Fibroblast of lung (primary cell): Measurements from ENCODE around the gene VSTM2B. TPM values are rescaled to one million over a fixed set of nuclear protein-coding genes. Genes with fewer than 3 reads are reported as not detected.

Experiments used
- DNase-seq, 2 donors: peaks; one replicate each; pipeline versions ENCODE4 v3.0.0 to v3.0.0-alpha.2; 2010; ENCODE audit warnings: low read depth in 2 of 2
- H2AFZ ChIP-seq: 2 replicates; pipeline ENCODE4 v1.5.1; 2012; ENCODE audit warnings: low read length, control low read depth, inconsistent platforms
- H3K27ac ChIP-seq: 2 replicates; pipeline ENCODE4 v1.5.1; 2011; ENCODE audit warnings: low read length, control low read depth; ENCODE audit not compliant: insufficient read depth
- H3K27me3 ChIP-seq: 2 replicates; pipeline ENCODE4 v1.5.1; 2011; ENCODE audit warnings: mild to moderate bottlenecking, low read length; ENCODE audit not compliant: control insufficient read depth, insufficient read depth
- H3K36me3 ChIP-seq: 2 replicates; pipeline ENCODE4 v1.5.1; 2011; ENCODE audit warnings: low read length; ENCODE audit not compliant: control insufficient read depth, insufficient read depth
- H3K4me1 ChIP-seq: 2 replicates; pipeline ENCODE4 v1.5.1; 2011; ENCODE audit warnings: low read length; ENCODE audit not compliant: control insufficient read depth, insufficient read depth; ENCODE audit errors: extremely low read depth
- H3K4me2 ChIP-seq: 2 replicates; pipeline ENCODE4 v1.5.1; 2011; ENCODE audit warnings: low read length, control low read depth; ENCODE audit not compliant: insufficient read depth; ENCODE audit errors: extremely low read depth
- H3K4me3 ChIP-seq, 4 experiments: fragments of 200-600 bp in 1 of 4; sonication (generic) in 1 of 4; replicated peaks in 1 of 4; 2 replicates each; pipeline ENCODE4 v1.5.1; 2011 to 2016; ENCODE audit warnings: low read length in 4 of 4, low read depth in 3 of 4, mild to moderate bottlenecking in 3 of 4, control low read depth in 2 of 4, inconsistent platforms in 1 of 4, mixed read lengths in 1 of 4; ENCODE audit not compliant: insufficient read depth in 1 of 4; ENCODE audit errors: control extremely low read depth in 1 of 4
- H3K79me2 ChIP-seq: 2 replicates; pipeline ENCODE4 v1.5.1; 2012; ENCODE audit warnings: mild to moderate bottlenecking, low read length, inconsistent platforms; ENCODE audit not compliant: control insufficient read depth, insufficient read depth
- H3K9ac ChIP-seq: 2 replicates; pipeline ENCODE4 v1.5.1; 2011; ENCODE audit warnings: mild to moderate bottlenecking, low read length, control low read depth; ENCODE audit not compliant: insufficient read depth
- H3K9me3 ChIP-seq: 2 replicates; pipeline ENCODE4 v1.5.1; 2012; ENCODE audit warnings: low read depth, low read length; ENCODE audit not compliant: control insufficient read depth, insufficient read depth
- H4K20me1 ChIP-seq: 2 replicates; pipeline ENCODE4 v1.5.1; 2011; ENCODE audit warnings: low read length; ENCODE audit not compliant: control insufficient read depth, insufficient read depth; ENCODE audit errors: extremely low read depth
- EZH2 ChIP-seq: IDR thresholded peaks from 2 replicates; pipeline ENCODE4 v1.5.1; 2012; ENCODE audit warnings: low read length, control low read depth, mild to moderate bottlenecking; ENCODE audit errors: missing control alignments
- polyA plus RNA-seq, 2 donors: library from polyadenylated mRNA; depleted of rRNA in 1 of 2; stranded (reverse) in 1 of 2; unstranded in 1 of 2; fragments of >200 nt; gene quantifications; 2 replicates each; pipeline ENCODE4 v1.2.1, GENCODE V29; 2011 to 2012; ENCODE audit warnings: missing spikeins in 1 of 2
- total RNA-seq: library from RNA; depleted of rRNA; stranded (reverse); fragments of >200 nt; gene quantifications from 2 replicates; pipeline ENCODE4 v1.2.1, GENCODE V29; 2014
- TF ChIP-seq, protein P1 (sequence below), 2 donors: IDR thresholded peaks in 1 of 2; conservative IDR thresholded peaks in 1 of 2; 1 replicate in 1 of 2; 2 replicates in 1 of 2; pipeline ENCODE4 v1.5.1; 2011 to 2012; ENCODE audit warnings: low read length in 2 of 2, control low read depth in 1 of 2, inconsistent platforms in 1 of 2, low read depth in 1 of 2, mild to moderate bottlenecking in 1 of 2

Gene VSTM2B
- total and polyA plus RNA-seq, 2 donors (not counting 1 experiment from before 2014, with no cell fraction given): not detected

DNA sequence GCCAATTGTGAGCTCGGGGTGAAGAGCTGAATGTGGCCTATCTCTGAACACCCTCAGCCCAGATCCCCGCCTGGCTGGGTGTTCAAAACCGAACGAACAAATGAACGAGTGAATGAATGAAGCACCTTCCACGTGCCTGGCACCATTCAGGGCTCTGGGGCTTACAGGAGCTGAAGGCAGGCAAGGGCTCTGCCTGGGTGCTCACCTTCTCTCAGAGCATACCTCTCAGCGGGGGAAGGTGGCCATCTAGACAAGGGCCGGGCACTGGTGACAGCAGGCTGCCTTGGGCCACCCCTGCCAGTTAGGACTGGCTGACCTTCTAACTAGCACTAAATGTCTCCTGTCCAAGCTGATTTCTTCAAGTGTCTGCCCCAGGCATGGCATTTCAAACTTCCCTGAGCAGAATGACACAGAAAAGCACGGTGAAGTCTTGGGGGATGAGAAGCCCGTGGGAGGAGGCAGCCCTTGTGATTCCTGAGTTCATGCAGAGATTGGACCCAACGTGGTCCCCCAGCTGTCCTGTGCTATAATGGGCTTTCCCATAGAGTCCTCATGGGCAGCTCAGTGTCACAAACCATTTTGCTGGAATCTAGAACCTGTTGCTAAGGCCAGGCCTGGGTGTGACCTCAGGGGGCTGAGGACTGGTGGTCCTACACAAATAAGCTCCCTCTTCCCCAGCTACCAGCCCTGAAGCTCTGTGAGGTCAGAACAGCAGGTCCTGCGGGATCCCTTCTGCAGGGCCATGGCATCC is 27.9 kb upstream of the VSTM2B start:
- no peak overlapping the region for H3K27ac ChIP-seq
- H3K4me2 ChIP-seq: no peak overlapping the region
- no peaks in the 10 kb centered on the region for H3K4me1 ChIP-seq
- no peaks in the 10 kb centered on the region for H3K36me3 ChIP-seq
- no peaks in the 10 kb centered on the region for H4K20me1 ChIP-seq
- no peaks in the 10 kb centered on the region for H3K27me3 ChIP-seq
- H3K4me3 ChIP-seq: no peak overlapping the region
- no peaks in the 10 kb centered on the region for H3K9me3 ChIP-seq
- no peak overlapping the region for H3K9ac ChIP-seq
- no peaks in the 10 kb centered on the region for H3K79me2 ChIP-seq
- TF ChIP-seq, protein P1, sequence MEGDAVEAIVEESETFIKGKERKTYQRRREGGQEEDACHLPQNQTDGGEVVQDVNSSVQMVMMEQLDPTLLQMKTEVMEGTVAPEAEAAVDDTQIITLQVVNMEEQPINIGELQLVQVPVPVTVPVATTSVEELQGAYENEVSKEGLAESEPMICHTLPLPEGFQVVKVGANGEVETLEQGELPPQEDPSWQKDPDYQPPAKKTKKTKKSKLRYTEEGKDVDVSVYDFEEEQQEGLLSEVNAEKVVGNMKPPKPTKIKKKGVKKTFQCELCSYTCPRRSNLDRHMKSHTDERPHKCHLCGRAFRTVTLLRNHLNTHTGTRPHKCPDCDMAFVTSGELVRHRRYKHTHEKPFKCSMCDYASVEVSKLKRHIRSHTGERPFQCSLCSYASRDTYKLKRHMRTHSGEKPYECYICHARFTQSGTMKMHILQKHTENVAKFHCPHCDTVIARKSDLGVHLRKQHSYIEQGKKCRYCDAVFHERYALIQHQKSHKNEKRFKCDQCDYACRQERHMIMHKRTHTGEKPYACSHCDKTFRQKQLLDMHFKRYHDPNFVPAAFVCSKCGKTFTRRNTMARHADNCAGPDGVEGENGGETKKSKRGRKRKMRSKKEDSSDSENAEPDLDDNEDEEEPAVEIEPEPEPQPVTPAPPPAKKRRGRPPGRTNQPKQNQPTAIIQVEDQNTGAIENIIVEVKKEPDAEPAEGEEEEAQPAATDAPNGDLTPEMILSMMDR (conservative IDR thresholded peaks at IDR 0.05 in 1 of 2, IDR thresholded peaks at IDR 0.05 in 1 of 2; ENCODE audit: low read depth in 1 of 2, low read length in 2 of 2): no peak
- TF ChIP-seq EZH2: no peak
- no peak for DNase-seq
- H2AFZ ChIP-seq: no peak overlapping the region

DNA sequence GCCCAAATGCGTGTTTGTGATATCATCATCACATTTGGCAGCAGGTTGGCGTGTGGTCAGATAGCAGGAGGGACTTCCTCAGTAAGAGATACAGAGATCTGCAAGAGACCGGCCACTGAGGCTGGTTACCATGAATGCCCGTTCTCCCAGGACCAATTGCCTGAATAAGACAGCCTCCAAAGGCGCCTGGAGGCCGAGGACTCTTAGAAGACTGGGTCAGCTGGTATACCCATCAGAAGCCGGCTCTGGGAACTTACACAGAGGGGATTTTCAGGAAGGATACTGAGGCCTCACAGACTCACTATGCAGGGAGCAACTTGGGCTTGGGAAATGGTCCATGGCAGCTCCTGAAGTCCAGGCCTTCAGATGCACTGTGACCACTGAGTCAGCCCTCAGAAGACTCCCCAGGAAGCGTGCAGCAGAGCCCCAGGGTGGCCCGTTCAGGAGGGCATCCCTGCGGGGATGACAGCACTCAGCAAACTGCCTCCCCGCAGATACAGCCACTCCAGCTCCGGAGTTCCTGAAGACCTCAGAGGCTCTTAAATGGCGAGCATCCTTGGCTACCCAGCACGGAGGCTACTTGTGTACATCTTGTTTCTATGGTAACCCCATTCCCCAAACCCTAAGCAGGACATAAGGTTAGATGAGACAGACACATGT is 26.4 kb upstream of the VSTM2B start:
- no peaks in the 10 kb centered on the region for H3K27me3 ChIP-seq
- H2AFZ ChIP-seq: no peak overlapping the region
- no peaks in the 10 kb centered on the region for H3K4me1 ChIP-seq
- H3K79me2 ChIP-seq: no peaks in the 10 kb centered on the region
- no peak overlapping the region for H3K4me2 ChIP-seq
- no peak overlapping the region for H3K4me3 ChIP-seq
- no peaks in the 10 kb centered on the region for H4K20me1 ChIP-seq
- H3K27ac ChIP-seq: no peak overlapping the region
- H3K9me3 ChIP-seq: no peaks in the 10 kb centered on the region
- H3K36me3 ChIP-seq: no peaks in the 10 kb centered on the region
- no peak overlapping the region for H3K9ac ChIP-seq
- DNase-seq: no peak
- TF ChIP-seq, protein P1 (conservative IDR thresholded peaks at IDR 0.05 in 1 of 2, IDR thresholded peaks at IDR 0.05 in 1 of 2; ENCODE audit: low read depth in 1 of 2, low read length in 2 of 2): no peak
- no peak for TF ChIP-seq EZH2

DNA sequence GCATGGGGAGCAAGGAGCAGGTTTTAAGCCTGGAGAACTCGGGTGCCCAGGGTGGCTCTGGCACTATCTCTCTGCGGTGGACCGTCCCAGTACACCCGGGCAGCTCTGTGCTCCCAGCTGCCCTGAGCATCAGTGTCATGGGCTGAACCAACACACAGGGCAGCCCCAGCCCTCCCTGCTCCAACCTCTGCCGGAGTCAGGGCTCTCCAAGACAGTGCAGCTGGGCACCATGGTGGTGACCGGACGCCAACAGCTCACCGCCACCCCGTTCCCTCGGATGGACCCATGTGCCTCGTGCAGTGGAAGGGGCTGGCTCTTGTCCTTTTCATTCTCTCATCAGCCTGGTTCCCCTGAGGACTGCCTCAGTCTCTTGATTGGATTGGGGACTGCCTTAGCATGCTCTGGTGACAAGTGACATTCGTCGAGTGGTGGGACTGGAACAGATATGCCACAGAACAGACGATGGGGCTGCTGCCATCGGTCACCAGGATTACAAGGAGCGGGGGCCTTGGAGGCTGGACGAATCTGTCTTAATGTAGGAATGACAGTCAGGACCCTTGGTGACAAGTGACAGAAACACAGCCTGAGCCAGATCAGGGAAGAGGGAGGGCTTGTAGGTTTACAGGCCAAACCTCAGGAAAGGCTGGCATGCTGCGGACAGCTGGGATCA is 25.7 kb upstream of the VSTM2B start:
- H3K4me2 ChIP-seq: no peak overlapping the region
- DNase-seq: no peak
- no peaks in the 10 kb centered on the region for H3K4me1 ChIP-seq
- H3K79me2 ChIP-seq: no peaks in the 10 kb centered on the region
- H3K4me3 ChIP-seq: no peak overlapping the region
- H2AFZ ChIP-seq: no peak overlapping the region
- H3K36me3 ChIP-seq: no peaks in the 10 kb centered on the region
- no peak overlapping the region for H3K27ac ChIP-seq
- H3K9ac ChIP-seq: no peak overlapping the region
- TF ChIP-seq, protein P1 (conservative IDR thresholded peaks at IDR 0.05 in 1 of 2, IDR thresholded peaks at IDR 0.05 in 1 of 2; ENCODE audit: low read depth in 1 of 2, low read length in 2 of 2): no peak
- TF ChIP-seq EZH2: no peak
- no peaks in the 10 kb centered on the region for H3K9me3 ChIP-seq
- no peaks in the 10 kb centered on the region for H3K27me3 ChIP-seq
- H4K20me1 ChIP-seq: no peaks in the 10 kb centered on the region
